Fibroblast of the aortic adventitia (primary cell): ENCODE measurements around the gene KCNA2. TPM values are rescaled to one million over a fixed set of nuclear protein-coding genes. Genes with fewer than 3 reads are reported as not detected.

ENCODE experiments used
- DNase-seq: peaks from one replicate; pipeline ENCODE4 v3.0.0-alpha.2; 2010; ENCODE audit warnings: low read depth
- H3K4me3 ChIP-seq: 2 replicates; pipeline ENCODE4 v1.5.1; 2011; ENCODE audit warnings: low read depth, mild to moderate bottlenecking, control low read depth, low read length, moderate library complexity
- total RNA-seq: library from RNA; depleted of rRNA; stranded (reverse); fragments of >200 nt; gene quantifications from 2 replicates; pipeline ENCODE4 v1.2.3, GENCODE V29; 2012; ENCODE audit warnings: low replicate concordance
- TF ChIP-seq, protein P1 (sequence below): IDR thresholded peaks from 2 replicates; pipeline ENCODE4 v1.5.1; 2011; ENCODE audit warnings: mild to moderate bottlenecking, low read length, control low read depth, inconsistent platforms; ENCODE audit not compliant: insufficient read depth

Gene KCNA2
- total RNA-seq, 1 donor, result not detected

DNA sequence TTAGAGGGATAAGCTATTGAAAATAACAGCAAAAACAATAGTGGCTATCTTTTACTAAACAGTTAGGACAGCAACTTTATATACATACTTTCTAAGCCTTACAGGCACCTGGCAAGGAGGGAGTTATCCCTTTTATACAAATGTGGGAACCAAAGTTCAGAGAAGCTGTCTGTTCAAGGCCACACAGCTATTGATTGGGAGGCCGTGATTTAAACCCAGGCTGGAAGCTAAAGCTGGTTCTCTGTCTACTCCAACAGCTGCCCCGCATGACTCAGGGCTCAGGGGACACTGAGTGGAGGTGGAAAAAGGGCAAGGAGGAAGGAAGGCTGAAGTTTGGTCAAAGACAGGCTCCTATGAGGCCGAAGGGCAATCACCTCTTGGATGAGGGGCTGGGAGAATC lies 26.7 kb downstream of the KCNA2 start:
- no peak overlapping the region for H3K4me3 ChIP-seq
- no peak for DNase-seq
- TF ChIP-seq, protein P1, sequence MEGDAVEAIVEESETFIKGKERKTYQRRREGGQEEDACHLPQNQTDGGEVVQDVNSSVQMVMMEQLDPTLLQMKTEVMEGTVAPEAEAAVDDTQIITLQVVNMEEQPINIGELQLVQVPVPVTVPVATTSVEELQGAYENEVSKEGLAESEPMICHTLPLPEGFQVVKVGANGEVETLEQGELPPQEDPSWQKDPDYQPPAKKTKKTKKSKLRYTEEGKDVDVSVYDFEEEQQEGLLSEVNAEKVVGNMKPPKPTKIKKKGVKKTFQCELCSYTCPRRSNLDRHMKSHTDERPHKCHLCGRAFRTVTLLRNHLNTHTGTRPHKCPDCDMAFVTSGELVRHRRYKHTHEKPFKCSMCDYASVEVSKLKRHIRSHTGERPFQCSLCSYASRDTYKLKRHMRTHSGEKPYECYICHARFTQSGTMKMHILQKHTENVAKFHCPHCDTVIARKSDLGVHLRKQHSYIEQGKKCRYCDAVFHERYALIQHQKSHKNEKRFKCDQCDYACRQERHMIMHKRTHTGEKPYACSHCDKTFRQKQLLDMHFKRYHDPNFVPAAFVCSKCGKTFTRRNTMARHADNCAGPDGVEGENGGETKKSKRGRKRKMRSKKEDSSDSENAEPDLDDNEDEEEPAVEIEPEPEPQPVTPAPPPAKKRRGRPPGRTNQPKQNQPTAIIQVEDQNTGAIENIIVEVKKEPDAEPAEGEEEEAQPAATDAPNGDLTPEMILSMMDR, result no peak

DNA sequence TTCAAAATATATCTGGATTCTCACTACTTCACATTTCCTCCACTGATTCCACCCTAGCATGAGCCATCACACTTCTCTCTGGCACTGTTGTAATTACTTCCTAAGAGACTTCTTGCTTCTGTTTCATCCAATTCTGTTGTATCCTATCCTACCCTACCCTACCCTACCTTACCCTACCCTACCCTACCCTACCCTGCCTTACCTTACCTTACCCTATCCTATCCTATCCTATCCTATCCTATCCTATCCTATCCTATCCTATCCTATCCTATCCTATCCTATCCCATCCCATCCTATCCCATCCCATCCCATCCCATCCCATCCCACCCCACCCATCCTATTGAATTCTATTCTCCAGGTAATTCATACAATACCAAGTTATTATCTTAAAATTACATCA lies 29.7 kb downstream of the KCNA2 start:
- no peak for DNase-seq
- H3K4me3 ChIP-seq, result no peak overlapping the region
- TF ChIP-seq, protein P1, result no peak

- no peak for DNase-seq
- no peak overlapping the region for H3K4me3 ChIP-seq
- TF ChIP-seq, protein P1, result no peak
Measured at GRCh38 chr1:110573314-110573713, 32.8 kb downstream of the KCNA2 start.

- TF ChIP-seq, protein P1, result no peak
- H3K4me3 ChIP-seq, result no peak overlapping the region
- no peak for DNase-seq
Measured at GRCh38 chr1:110572751-110573150, 33.4 kb downstream of the KCNA2 start.

- no peak for DNase-seq
- TF ChIP-seq, protein P1, result no peak
- H3K4me3 ChIP-seq, result no peak overlapping the region
Measured at GRCh38 chr1:110570901-110571300, 35.3 kb downstream of the KCNA2 start.

DNA sequence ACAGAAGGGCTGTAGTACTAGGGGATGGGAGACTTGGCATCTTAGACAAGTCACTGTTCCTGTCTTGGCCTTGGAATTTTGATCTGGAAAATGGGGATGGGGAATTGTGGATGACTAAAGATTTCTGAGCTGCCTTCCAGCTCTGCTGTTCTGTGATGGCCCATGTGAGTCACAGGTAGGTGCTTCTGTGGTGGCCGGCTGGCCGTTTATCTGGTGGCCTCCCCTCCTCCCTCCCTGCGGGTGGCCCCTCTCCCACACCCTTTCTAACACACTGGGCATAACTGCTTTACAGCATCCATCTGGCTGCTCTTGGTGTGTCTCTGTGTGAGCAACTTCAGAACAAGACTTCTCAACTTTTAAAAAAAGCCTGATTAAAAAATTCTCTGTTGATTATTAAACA lies 35.9 kb downstream of the KCNA2 start:
- TF ChIP-seq, protein P1, result no peak
- no peak overlapping the region for H3K4me3 ChIP-seq
- no peak for DNase-seq

DNA sequence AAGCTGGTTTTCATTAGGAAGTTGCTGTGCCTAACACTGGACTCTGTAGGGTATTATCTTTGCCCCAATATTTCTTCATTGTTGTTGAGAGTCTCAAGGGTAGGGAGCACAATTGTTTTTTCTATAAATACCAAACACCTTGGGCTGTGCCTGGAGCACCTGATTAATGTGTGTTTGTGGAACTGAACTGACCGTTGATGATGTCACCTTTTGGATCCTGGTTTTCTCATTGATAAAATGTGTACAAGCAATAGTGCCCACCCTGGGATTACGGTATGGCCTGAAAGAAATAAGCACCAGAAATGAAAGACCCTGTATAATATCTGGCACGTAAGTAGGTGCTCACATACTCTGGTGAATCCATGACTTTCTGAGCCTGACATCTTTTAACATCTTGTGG lies 39.3 kb downstream of the KCNA2 start:
- no peak for DNase-seq
- TF ChIP-seq, protein P1, result no peak
- no peak overlapping the region for H3K4me3 ChIP-seq
